Calu3 (cell line): ENCODE measurements around the gene MARCKSL1. TPM values are rescaled to one million over a fixed set of nuclear protein-coding genes. Genes with fewer than 3 reads are reported as not detected.

ENCODE experiments used
- BruUV-seq: library from RNA; stranded (reverse); fragments of 400-500 nt; replicated peaks from 2 replicates; lab custom pipeline; 2021; lab: Mats Ljungman, UMichigan
- CTCF ChIA-PET: fragments of 300-600 bp; sonication (Branson Sonifier 250); formaldehyde crosslinking; loops from one replicate; lab custom pipeline; 2022; ENCODE audit warnings: antibody characterized with exemption; lab: Charles Lee
- DNase-seq: peaks from one replicate; pipeline ENCODE4 v3.0.0; 2022
- H3K27ac Mint-ChIP-seq: one replicate; pipeline ENCODE4 v1.8.0; 2022; ENCODE audit warnings: mixed read lengths; ENCODE audit not compliant: unreplicated experiment
- H3K27me3 Mint-ChIP-seq: one replicate; pipeline ENCODE4 v1.8.0; 2022; ENCODE audit warnings: mixed read lengths; ENCODE audit not compliant: unreplicated experiment
- H3K36me3 Mint-ChIP-seq: one replicate; pipeline ENCODE4 v1.8.0; 2022; ENCODE audit warnings: mild to moderate bottlenecking, moderate library complexity, mixed read lengths; ENCODE audit not compliant: insufficient read depth, unreplicated experiment
- H3K4me1 Mint-ChIP-seq: one replicate; pipeline ENCODE4 v1.8.0; 2022; ENCODE audit warnings: mild to moderate bottlenecking, low read depth, mixed read lengths; ENCODE audit not compliant: unreplicated experiment
- H3K4me3 Mint-ChIP-seq: one replicate; pipeline ENCODE4 v1.8.0; 2022; ENCODE audit warnings: mild to moderate bottlenecking, low read depth, moderate library complexity, mixed read lengths; ENCODE audit not compliant: unreplicated experiment
- H3K9me3 Mint-ChIP-seq: one replicate; pipeline ENCODE4 v1.8.0; 2022; ENCODE audit warnings: low read depth, mixed read lengths; ENCODE audit not compliant: unreplicated experiment
- CTCF ChIP-seq: fragments of 200-600 bp; IDR thresholded peaks from one replicate; pipeline ENCODE4 v1.8.0; 2022; ENCODE audit warnings: antibody characterized with exemption; ENCODE audit not compliant: unreplicated experiment
- intact Hi-C: fragments of 100-400 bp; cut with micrococcal nuclease; formaldehyde crosslinking; loops from one replicate; pipeline ENCODE4 v1.10.0; 2022; ENCODE audit not compliant: unreplicated experiment
- total RNA-seq: library from RNA; stranded (reverse); gene quantifications from 2 replicates; pipeline ENCODE4 v1.2.3, GENCODE V29; 2022

The MARCKSL1 gene
- total RNA-seq, 1 experiment from 2014 or later, result 169 TPM

- no peak for DNase-seq
- no peak overlapping the region for H3K4me3 Mint-ChIP-seq
- no peaks in the 10 kb centered on the region for H3K9me3 Mint-ChIP-seq
- no peak for TF ChIP-seq CTCF
- BruUV-seq, result no TSS peak
- CTCF ChIA-PET, result interaction anchor here (0.9 to 1.3 kb wide), 3 partner anchors 76 to 101 kb away, joined by 3 to 13 read pairs (median 5); no protein-coding TSS in a partner anchor
- intact Hi-C loops, result loop anchor here (1.0 to 5.0 kb wide), 2 partner anchors 75 to 102 kb away; no protein-coding TSS in a partner anchor
- peaks cover 39% of the 10 kb centered on the region for H3K36me3 Mint-ChIP-seq
- peak overlapping the region; percentile 18 for H3K27ac Mint-ChIP-seq
- H3K27me3 Mint-ChIP-seq, result no peaks in the 10 kb centered on the region
- H3K4me1 Mint-ChIP-seq, result peaks cover 28% of the 10 kb centered on the region
Observed at GRCh38 chr1:32316903-32317277, 19.1 kb downstream of the MARCKSL1 start.

DNA sequence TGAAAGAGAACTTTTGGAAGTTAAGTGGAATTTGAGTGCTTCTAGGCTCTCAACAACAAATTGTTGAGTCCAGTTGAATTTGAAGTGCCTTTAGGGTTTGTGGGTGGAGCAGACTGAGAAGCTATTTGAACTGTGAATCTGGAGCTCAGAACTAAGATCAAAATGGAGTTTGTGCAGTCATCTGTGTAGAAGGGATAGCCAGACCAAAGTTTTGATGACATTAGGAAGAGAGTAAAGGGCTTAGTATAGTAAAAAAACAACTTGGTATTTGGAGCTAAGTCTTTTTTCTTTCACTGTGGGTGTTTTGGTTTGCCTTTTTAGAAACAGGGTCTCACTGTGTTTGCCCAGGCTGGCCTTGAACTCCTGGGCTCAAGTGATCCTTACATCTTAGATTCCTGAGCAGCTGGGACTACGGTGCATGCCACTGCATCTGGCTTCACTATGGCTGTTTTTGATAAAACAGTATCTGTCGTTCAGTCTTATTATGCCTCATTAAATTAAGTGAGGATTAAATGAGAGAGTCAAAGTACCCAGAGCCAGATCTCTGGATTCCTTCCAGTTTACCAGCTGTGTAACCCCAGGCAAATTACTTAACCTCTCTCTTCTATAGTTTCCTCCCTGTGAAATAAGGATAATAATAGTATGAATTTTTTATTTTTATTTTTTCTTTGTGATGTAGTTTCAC lies 24.2 kb downstream of the MARCKSL1 start:
- H3K27ac Mint-ChIP-seq, result no peak overlapping the region
- DNase-seq, result no peak
- BruUV-seq, result no TSS peak
- H3K9me3 Mint-ChIP-seq, result no peaks in the 10 kb centered on the region
- peaks cover 19% of the 10 kb centered on the region for H3K36me3 Mint-ChIP-seq
- no peak for TF ChIP-seq CTCF
- no peaks in the 10 kb centered on the region for H3K27me3 Mint-ChIP-seq
- CTCF ChIA-PET, result interaction anchor here (1.4 kb wide), 1 partner anchor 10 kb away, joined by 4 read pairs; no protein-coding TSS in a partner anchor
- intact Hi-C loops, result loop anchor here (1.0 kb wide), 1 partner anchor 48 kb away; no protein-coding TSS in a partner anchor
- no peak overlapping the region for H3K4me3 Mint-ChIP-seq
- H3K4me1 Mint-ChIP-seq, result peaks cover 38% of the 10 kb centered on the region

DNA sequence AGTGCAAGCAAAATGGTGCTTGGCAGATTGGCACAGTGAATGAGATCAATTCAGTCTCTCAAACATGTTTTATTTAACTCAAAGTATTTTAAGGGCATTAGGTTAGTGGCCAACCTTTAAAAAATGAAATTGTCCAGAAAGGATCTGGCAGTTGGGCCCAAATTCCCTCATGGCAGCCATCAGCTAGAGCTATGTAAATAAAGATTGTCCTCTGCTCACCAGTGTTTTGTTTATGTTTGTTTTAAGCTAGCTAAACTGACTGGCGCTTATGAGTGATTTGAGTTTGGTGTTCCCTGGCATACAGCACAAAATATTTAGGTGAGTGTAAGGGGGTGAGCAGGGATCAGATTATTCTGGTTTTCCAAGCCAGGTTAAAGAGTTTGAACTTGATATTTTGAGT lies 26.1 kb downstream of the MARCKSL1 start:
- intact Hi-C loops, result no loop called here

DNA sequence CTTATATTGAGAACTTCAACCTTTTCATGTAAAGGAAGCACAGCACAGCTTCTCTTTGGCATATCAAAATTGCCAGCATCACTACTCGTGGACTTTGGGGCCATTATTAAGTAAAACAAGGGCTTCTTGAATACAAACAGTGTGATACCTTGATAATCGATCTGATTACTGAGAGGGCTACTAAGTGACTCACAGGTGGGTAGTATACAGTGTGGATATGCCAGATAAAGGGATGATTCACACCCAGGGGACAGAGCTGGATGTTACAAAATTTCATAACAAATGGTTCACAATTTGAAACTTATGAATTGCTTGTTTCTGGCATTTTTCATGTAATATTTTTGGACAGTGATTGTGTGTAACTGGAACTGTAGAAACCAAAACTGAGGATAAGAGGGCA lies 28.7 kb downstream of the MARCKSL1 start:
- intact Hi-C loops, result no loop called here

More for the DNA sequence above, 26.1 kb downstream of the MARCKSL1 start:
- peaks cover 20% of the 10 kb centered on the region for H3K36me3 Mint-ChIP-seq
- no TSS peak for BruUV-seq
- no peak for DNase-seq
- peaks cover 28% of the 10 kb centered on the region for H3K4me1 Mint-ChIP-seq
- TF ChIP-seq CTCF, result no peak
- no peaks in the 10 kb centered on the region for H3K9me3 Mint-ChIP-seq
- no peak overlapping the region for H3K27ac Mint-ChIP-seq
- CTCF ChIA-PET, result no interaction called here
- H3K27me3 Mint-ChIP-seq, result no peaks in the 10 kb centered on the region
- no peak overlapping the region for H3K4me3 Mint-ChIP-seq

More for the DNA sequence above, 28.7 kb downstream of the MARCKSL1 start:
- CTCF ChIA-PET, result interaction anchor here (0.6 to 2.2 kb wide), 4 partner anchors 15 to 244 kb away, joined by 3 to 8 read pairs (median 5); partner anchors contain the start of gene KPNA6
- TF ChIP-seq CTCF, result no peak
- BruUV-seq, result no TSS peak
- no peak for DNase-seq
- H3K4me1 Mint-ChIP-seq, result peaks cover 23% of the 10 kb centered on the region
- H3K36me3 Mint-ChIP-seq, result peaks cover 36% of the 10 kb centered on the region
- no peak overlapping the region for H3K4me3 Mint-ChIP-seq
- H3K27ac Mint-ChIP-seq, result no peak overlapping the region
- no peaks in the 10 kb centered on the region for H3K27me3 Mint-ChIP-seq
- peaks cover 5% of the 10 kb centered on the region for H3K9me3 Mint-ChIP-seq
